ENCODE results near the gene HEMGN.

The HEMGN gene

GRCh38 chr9:97891736-97892135 lies 46.2 kb downstream of the HEMGN start:
- DNase-seq: no peak

DNA sequence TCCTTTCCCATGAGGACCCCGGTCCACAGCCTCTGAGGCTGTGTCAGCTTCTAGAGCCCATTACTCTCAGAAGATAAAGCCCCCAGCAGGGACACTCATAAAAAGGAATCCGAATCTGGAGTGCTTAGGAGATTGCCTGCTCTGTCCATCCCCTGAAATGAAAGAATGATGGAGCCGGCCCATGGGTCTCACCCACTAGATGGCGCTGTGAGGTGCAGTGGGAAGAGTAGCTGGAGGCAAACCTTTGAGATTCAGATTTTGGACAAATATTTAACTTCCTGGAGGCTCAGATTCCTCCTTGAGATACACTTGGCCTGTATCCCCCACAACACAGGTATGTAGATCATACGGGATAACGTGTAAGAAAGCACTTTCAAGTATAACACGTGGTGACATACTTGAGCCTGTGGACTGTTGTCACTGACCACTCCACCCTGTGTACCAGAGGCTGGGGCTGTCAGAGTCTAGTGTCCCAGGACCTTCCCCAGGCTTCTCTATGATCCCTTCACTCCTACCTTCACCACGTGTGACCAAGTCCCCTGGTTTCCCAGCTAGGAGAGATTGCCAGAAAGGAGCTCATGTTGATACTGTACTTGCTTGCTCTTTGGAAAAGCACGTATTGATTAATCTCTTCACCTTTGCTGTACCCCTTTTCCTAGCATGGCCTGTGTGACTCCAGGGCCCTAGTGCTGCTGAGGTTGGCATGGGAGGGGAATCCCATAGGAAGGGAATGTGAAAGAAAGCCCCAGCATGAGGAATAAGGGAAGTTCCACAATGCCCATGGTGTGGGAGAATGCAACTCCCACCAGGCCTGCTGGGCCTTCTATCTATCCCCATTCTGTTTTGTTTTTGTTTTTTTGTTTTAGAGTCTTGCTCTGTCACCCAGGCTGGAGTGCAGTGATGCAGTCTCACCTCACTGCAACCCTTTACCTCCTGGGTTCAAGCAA lies 47.8 kb downstream of the HEMGN start:
- DNase-seq: no peak

DNA sequence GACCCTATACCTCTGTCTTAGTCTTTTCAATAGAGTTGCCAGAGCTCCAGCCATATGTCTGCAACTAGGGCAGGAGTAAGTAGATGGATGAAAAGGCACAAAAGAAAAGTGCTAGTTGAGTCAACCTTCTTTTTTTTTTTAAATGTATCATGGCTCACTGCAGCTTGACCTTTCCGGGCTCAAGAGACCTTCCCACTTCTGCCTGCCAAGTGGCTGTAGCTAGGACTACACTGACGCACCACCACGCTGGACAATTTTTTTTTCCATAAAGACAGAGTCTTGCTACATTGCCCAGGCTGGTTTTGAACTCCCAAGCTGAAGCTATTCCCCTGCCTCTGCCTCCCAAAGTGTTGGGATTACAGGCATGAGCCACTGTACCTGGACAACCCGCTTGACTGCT lies 57.6 kb downstream of the HEMGN start:
- no peak for DNase-seq
